ENCODE data around the gene TAF4. TPM values are rescaled to one million over a fixed set of nuclear protein-coding genes. Genes with fewer than 3 reads are reported as not detected.

The TAF4 gene
- polyA plus RNA-seq, 1 donor from 2014 or later = 10.2 TPM

GRCh38 chr20:62064770-62065673 is 659 bp downstream of the TAF4 start:
- Histone ChIP-seq H3F3A (ENCODE audit: insufficient read depth, low read length, poor library complexity, severe bottlenecking) (no peaks in the 10 kb centered on the region), H4K20me1 (ENCODE audit: insufficient read depth) (peaks cover 22% of the 10 kb centered on the region), H3K9ac (ENCODE audit: low read length) (peak overlapping the region; percentile 66), H3K4me3 (ENCODE audit: low read length) (peak overlapping the region; percentile 55), H3K27me3 (ENCODE audit: insufficient read depth, low read depth, low read length) (no peaks in the 10 kb centered on the region), H3K27ac (ENCODE audit: low read length) (peak overlapping the region; percentile 34), H3K79me2 (replicated peaks; ENCODE audit: insufficient read depth, low read length) (peaks cover 44% of the 10 kb centered on the region), H3K9me2 (ENCODE audit: insufficient read depth, low read length) (no peaks in the 10 kb centered on the region), H2AFZ (ENCODE audit: low read depth, low read length) (no peak overlapping the region), H3K4me2 (ENCODE audit: low read length) (no peak overlapping the region), H3K36me3 (ENCODE audit: insufficient read depth, low read length) (no peaks in the 10 kb centered on the region), H3K9me3 (ENCODE audit: low read length) (no peaks in the 10 kb centered on the region)
- TF ChIP-seq MXI1 (conservative IDR thresholded peaks at IDR 0.05; ENCODE audit: poor library complexity, severe bottlenecking) (no peak), SMC3 (conservative IDR thresholded peaks at IDR 0.05; ENCODE audit: poor library complexity) (no peak), EZH2 (IDR thresholded peaks at IDR 0.05; ENCODE audit: borderline replicate concordance, insufficient read depth, low read length, poor library complexity, severe bottlenecking) (no peak), TAF1 (IDR thresholded peaks at IDR 0.05; ENCODE audit: low read depth) (no peak), RAD21 (conservative IDR thresholded peaks at IDR 0.05) (no peak), EP300 (conservative IDR thresholded peaks at IDR 0.05; ENCODE audit: poor library complexity, severe bottlenecking) (no peak), POLR2AphosphoS5 (IDR thresholded peaks at IDR 0.05) (no peak)
- TF ChIP-seq, protein P1, sequence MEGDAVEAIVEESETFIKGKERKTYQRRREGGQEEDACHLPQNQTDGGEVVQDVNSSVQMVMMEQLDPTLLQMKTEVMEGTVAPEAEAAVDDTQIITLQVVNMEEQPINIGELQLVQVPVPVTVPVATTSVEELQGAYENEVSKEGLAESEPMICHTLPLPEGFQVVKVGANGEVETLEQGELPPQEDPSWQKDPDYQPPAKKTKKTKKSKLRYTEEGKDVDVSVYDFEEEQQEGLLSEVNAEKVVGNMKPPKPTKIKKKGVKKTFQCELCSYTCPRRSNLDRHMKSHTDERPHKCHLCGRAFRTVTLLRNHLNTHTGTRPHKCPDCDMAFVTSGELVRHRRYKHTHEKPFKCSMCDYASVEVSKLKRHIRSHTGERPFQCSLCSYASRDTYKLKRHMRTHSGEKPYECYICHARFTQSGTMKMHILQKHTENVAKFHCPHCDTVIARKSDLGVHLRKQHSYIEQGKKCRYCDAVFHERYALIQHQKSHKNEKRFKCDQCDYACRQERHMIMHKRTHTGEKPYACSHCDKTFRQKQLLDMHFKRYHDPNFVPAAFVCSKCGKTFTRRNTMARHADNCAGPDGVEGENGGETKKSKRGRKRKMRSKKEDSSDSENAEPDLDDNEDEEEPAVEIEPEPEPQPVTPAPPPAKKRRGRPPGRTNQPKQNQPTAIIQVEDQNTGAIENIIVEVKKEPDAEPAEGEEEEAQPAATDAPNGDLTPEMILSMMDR (IDR thresholded peaks at IDR 0.05; ENCODE audit: poor library complexity, severe bottlenecking) = no peak
- TF ChIP-seq, protein P2, sequence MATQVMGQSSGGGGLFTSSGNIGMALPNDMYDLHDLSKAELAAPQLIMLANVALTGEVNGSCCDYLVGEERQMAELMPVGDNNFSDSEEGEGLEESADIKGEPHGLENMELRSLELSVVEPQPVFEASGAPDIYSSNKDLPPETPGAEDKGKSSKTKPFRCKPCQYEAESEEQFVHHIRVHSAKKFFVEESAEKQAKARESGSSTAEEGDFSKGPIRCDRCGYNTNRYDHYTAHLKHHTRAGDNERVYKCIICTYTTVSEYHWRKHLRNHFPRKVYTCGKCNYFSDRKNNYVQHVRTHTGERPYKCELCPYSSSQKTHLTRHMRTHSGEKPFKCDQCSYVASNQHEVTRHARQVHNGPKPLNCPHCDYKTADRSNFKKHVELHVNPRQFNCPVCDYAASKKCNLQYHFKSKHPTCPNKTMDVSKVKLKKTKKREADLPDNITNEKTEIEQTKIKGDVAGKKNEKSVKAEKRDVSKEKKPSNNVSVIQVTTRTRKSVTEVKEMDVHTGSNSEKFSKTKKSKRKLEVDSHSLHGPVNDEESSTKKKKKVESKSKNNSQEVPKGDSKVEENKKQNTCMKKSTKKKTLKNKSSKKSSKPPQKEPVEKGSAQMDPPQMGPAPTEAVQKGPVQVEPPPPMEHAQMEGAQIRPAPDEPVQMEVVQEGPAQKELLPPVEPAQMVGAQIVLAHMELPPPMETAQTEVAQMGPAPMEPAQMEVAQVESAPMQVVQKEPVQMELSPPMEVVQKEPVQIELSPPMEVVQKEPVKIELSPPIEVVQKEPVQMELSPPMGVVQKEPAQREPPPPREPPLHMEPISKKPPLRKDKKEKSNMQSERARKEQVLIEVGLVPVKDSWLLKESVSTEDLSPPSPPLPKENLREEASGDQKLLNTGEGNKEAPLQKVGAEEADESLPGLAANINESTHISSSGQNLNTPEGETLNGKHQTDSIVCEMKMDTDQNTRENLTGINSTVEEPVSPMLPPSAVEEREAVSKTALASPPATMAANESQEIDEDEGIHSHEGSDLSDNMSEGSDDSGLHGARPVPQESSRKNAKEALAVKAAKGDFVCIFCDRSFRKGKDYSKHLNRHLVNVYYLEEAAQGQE (IDR thresholded peaks at IDR 0.05; ENCODE audit: borderline replicate concordance) = no peak

GRCh38 chr20:62063981-62064769 is 1.5 kb downstream of the TAF4 start:
- Histone ChIP-seq H2AFZ (ENCODE audit: low read depth, low read length) (no peak overlapping the region), H3K9ac (ENCODE audit: low read length) (peak overlapping the region; percentile 52), H3K27me3 (ENCODE audit: insufficient read depth, low read depth, low read length) (no peaks in the 10 kb centered on the region), H4K20me1 (ENCODE audit: insufficient read depth) (peaks cover 22% of the 10 kb centered on the region), H3K9me2 (ENCODE audit: insufficient read depth, low read length) (no peaks in the 10 kb centered on the region), H3K4me2 (ENCODE audit: low read length) (peak overlapping the region; percentile 68), H3K36me3 (ENCODE audit: insufficient read depth, low read length) (no peaks in the 10 kb centered on the region), H3K4me3 (ENCODE audit: low read length) (peak overlapping the region; percentile 69), H3K9me3 (ENCODE audit: low read length) (no peaks in the 10 kb centered on the region), H3K27ac (ENCODE audit: low read length) (no peak overlapping the region), H3F3A (ENCODE audit: insufficient read depth, low read length, poor library complexity, severe bottlenecking) (no peaks in the 10 kb centered on the region), H3K79me2 (replicated peaks; ENCODE audit: insufficient read depth, low read length) (peaks cover 52% of the 10 kb centered on the region)
- TF ChIP-seq RAD21 (conservative IDR thresholded peaks at IDR 0.05) = no peak
- no peak for TF ChIP-seq SMC3 (conservative IDR thresholded peaks at IDR 0.05; ENCODE audit: poor library complexity)
- no peak for TF ChIP-seq EP300 (conservative IDR thresholded peaks at IDR 0.05; ENCODE audit: poor library complexity, severe bottlenecking)
- TF ChIP-seq POLR2AphosphoS5 (IDR thresholded peaks at IDR 0.05) = no peak
- no peak for TF ChIP-seq MXI1 (conservative IDR thresholded peaks at IDR 0.05; ENCODE audit: poor library complexity, severe bottlenecking)
- TF ChIP-seq EZH2 (IDR thresholded peaks at IDR 0.05; ENCODE audit: borderline replicate concordance, insufficient read depth, low read length, poor library complexity, severe bottlenecking) = no peak
- TF ChIP-seq, protein P2 (IDR thresholded peaks at IDR 0.05; ENCODE audit: borderline replicate concordance) = no peak
- no peak for TF ChIP-seq TAF1 (IDR thresholded peaks at IDR 0.05; ENCODE audit: low read depth)
- TF ChIP-seq, protein P1 (IDR thresholded peaks at IDR 0.05; ENCODE audit: poor library complexity, severe bottlenecking) = no peak
